ENCODE results near the gene SULT1A1.
A peak's percentile ranks its signal among the peaks of the same experiment; 100 is the strongest.
"Not testable (repeated sequence)": the region's sequence is repeated elsewhere in the genome, so short reads cannot be mapped to it uniquely, and the experiment has no call there.

The SULT1A1 gene

DNA sequence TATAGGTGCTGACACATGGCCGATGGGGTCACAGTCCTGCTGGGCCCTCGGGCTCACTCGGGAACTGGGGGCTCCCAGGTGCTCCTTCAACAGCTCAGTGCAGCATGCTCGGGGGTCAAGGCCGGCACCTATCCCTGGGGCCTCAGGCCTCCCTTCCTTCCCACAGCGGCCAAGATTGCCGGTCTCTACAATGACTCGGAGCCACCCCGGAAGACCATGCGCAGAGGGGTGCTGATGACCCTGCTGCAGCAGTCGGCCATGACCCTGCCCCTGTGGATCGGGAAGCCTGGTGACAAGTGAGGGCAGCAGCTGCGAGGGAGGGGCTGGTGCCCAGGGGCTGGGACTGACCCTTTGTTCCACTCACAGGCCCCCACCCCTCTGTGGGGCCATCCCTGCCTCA lies 19.9 kb downstream of the SULT1A1 start:
- no peak for DNase-seq

DNA sequence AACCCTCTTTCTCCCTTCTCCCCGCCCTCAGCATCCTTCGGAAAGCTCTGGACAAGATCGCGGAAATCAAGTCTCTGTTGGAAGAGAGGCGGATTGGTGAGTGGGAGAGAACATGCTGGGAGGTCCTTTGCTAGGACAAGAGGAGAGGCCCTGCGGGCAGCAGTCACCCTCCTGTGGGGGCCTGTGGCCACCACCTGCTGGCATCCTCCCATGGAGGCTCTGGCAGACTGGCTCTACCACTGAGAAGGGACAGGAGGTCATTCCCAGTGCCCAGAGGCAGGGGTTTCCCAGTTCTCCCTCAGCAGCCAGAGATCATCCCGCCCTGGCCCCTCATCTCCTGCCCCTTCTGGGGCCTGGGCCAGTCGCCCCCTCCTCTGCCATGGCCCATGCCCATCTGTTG lies 20.8 kb downstream of the SULT1A1 start:
- DNase-seq = no peak

DNA sequence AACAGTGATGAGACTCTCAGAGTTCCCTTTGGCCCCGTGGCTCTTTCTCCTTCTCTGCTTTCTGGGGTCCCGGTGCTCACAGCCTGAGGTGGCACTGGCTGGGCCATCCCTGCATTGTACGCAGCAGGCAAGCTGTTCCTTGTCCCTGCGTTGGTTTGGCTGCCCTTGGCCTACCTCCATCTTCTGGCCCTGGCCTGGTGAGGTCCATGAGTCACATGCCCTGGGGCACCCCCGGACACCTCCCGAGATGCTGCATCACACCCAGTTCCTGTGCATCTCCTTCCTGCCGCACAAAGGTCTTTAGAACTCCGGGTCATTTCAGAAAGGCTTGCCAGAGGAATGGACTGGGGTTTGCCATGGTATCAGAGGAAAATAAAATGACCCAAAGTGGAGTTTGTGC lies 22.5 kb downstream of the SULT1A1 start:
- DNase-seq = no peak

DNA sequence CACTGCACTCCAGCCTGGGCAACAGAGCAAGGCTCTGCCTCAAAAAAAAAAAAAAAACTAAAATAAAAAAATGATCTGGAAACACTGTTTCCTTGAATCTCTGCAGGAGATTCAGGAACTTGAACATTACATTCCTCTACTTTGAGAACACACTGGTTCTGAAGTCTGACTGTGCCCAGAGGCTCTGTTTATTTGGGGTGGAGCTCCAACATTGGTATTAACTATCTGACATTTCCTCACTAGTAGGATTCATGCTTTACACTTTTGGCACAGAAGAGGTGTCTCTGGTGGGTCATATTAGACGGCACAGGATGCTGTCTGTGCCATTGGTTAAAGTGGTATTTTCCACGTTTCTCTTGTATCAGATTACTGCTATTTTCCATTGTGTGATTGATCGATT lies 23.4 kb downstream of the SULT1A1 start:
- no peak for DNase-seq

DNA sequence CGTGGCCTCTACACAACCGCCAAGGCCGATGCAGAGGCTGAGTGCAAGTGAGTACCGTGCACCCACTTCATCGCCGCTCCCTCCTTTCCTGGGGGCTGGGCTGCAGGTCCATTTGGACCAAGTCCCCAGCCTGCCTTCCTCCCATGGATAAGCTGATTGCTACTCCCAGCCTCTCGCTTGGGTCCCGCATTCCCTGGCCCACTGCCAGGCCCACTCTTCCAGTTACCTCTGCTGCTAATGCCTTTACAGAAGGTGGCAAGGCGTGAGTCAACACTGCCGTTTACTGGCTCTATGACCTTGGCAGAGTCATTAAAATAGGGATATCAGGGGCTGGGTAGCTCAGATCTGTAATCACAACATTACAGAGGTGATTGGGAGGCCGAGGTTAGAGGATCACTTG lies 24.2 kb downstream of the SULT1A1 start:
- DNase-seq = no peak

DNA sequence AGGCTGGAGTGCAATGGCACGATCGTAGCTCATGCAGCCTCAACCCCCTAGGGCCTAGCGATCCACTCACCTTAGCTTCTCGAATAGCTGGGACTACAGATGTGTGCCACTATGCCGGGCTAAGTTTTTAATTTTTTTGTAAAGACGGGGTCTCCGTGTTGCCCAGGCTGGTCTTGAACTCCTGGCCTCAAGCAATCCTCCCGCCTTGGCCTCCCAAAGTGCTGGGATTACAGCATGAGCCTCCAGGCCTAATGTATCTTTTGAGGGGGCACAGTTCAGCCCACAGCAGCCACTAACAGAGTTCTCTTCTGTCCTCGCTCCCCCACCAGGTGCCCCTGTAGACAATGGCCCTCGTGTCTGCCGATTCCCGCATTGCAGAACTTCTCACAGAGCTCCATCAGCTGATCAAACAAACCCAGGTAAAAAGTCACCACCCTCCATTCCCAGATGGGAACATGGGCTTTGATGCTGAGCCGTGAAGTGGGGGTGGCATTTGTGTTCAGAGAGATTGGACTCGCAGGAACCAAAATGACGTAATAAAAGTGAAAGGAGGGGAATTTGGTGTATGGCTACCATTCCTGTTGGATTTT lies 29.0 kb downstream of the SULT1A1 start:
- no peak for DNase-seq

DNA sequence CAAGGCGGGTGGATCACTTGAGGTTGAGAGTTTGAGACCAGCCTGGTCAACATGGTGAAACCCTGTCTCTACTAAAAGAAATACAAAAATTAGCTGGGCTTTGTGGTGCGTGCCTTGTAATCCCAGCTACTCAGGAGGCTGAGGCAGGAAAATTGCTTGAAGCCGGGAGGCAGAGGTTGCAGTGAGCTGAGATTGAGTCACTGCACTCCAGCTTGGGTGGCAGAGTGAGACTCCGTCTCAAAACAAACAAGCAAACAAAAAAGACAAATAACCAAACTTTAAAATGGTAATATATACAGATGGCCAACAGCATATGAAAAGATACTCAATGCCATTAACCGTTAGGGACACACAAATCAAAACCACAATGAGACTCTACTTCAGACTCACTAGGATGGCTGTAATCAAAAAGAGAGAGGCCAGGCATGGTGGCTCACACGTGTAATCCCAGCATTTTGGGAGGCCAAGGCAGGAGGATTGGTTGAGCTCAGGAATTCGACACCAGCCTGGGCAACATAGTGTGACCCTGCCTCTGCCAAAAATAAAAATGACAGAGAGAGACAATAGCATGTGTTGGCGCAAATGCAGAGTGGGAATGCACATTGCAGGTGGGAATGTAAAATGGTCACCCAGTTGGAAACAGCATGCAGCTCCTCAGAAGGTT lies 34.3 kb downstream of the SULT1A1 start:
- no peak for DNase-seq

DNA sequence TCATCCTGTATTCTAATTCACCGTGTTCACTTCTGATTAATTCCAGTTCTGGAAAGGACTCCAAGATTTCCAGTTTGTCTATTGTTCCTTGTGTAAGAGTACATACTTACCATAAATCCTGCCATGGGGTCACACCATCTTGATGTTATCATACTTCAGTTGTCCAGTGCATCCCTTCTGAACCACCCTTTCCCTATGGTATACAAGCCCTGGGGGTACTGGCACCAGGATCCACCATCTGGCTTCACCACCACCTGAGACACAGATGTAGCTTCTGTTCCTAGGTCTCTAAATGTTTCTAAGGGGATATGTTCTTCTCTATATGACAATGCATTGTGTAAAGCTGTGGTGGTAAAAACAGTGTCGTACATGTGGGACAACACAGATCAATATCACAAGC lies 34.9 kb downstream of the SULT1A1 start:
- no peak for DNase-seq

DNA sequence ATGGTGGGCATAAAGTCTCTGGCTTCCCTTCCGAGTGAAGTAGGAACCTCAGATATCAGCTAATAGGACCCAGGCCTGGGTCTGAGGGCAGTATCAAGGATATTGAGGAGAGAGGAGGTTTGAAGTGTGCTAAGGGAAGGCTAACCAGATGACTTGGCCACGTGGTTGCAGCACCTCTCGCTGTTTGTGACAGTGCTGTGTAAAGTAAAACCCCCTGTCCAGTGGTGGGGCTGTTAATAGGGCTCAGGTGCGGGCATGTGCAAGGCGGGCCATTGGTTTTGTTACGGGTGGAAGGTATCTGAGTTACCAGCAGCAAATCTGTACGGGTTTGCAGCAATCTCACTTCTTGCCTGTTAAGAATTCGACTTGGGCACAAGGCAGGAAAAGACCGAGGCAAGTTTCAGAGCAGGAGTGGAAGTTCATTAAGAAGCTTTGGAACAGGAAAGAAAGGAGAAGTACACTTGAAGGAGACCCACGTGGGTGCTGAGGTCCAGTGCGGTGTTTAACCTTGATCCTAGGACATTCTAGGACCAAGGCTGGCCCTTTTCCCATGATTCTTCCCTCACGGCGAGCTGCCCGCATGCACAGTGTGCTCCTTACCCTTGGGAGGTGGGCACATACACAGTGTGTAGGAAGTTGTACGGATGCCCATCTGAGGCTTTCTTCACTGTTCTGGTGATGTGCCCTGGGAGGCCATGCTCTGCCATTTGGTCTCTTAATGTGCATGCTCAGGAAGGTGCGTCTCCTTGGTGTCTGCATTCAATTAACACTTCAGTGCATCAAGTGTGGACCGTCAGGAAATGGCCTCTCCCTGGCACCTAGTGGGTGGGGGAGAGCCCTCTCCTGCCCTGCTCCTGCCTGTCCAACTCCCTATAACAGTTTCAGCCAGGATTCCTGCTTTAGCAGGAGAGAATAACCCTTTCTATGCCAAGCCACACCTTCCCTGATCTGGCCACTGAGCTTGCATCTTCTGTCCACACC lies 35.8 kb downstream of the SULT1A1 start:
- DNase-seq = no peak

DNA sequence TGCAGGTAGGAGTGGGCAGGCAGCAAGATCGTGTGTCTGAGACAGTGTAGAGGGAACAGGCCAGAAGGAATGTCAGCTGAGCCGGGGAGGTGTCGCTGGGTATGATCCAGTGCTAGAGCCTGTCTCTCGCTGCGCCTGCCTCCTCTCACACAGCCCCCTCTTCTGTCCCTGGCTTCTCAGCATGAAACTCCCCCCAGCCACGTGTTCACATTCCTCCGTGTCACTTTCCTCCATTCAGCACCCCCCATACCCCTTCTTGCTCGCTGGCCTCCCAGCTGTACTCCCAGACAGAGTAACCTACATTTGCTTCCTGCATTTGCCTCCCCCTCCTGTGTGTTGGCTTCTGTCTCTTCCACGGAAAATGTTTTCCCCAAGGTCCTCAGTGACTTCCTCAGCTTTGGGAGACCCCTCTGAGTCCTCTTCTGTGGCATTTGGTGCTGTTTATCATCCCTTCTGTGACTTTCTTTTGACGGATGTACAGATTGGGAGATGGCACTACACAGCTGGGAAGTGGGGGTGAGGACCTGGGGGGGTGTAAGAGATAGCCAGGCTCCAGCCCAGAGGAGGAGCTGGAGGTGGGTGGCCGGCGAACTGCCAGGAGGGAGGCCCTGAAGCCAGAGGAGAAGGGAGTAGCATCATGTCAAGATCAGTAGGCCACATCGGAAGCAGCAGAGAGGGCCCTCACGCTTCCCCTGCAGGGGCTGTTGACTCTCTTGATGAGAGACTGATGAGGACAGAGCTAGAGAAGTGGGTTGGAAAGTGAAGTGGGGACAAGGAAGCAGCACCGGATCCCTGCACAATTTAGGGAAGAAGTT lies 36.9 kb downstream of the SULT1A1 start:
- peak; percentile 76 for DNase-seq

DNA sequence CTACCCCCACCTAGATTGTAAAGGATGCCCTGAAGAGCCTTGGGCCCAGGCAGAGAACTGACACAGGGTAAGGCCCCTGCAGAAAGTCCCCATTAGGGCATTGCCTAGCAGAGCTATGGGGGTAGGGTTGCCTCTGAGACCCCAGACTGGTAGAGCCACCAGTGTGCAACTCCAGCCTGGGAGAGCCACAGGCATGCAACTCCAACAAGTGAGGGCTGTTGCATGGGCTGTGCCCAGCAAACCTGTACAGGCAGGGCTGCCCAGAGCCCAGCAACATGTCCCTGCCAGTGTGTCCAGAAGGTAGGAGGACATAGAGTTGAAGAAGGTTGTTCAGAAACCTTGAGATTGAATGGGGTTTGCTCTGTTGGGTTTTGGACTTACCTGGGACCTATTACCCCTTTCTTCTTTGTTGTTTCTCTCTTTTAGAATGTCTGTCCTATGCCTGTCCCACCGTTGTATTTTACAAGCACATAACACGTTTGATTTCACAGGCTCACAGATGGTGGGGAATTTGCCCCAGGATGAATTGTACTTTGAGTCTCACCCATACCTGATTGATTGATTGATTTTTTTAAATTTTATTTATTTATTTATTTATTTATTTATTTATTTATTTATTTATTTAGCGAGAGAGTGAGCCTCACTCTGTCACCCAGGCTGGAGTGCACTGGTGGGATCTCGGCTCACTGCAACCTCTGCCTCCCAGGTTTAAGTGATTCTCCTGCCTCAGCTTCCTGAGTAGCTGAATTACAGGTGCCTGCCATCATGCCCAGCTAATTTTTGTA lies 39.7 kb downstream of the SULT1A1 start:
- no peak for DNase-seq

DNA sequence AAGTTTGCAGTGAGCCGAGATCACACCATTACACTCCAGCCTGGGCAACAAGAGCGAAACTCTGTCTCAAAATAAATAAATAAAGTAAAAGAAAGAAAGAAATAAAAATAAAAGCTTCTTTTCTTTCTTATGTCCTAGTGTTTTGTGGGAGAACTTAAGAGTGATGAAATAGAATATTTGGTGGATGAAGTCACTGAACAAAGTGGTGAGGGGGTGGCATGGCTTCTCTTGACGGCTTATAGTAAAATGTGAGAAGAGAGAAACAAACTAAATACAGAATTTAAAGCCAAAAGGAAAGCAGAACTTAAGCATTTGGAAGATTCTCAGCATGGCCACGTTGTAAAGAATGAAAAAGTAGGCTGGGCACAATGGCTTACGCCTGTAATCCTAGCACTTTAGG lies 40.8 kb downstream of the SULT1A1 start:
- DNase-seq = no peak

DNA sequence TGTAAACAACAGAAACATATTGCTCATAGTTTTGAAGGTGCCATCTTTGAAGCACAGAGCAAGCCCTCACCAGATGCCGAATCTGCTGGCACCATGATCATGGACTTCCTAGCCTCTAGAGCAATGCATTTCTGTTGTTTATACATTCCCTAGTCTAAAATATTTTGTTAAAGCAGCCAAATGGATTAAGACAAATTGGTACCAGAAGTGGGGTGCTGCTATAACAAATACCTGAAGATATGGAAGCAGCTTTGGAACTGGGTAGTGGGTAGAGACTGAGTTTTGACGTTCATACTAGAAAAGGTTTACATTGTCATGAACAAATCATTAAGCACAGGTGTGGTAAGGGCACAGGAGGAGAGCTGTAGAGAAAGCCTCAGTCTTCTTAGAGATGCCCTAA lies 42.6 kb downstream of the SULT1A1 start:
- no peak for DNase-seq

DNA sequence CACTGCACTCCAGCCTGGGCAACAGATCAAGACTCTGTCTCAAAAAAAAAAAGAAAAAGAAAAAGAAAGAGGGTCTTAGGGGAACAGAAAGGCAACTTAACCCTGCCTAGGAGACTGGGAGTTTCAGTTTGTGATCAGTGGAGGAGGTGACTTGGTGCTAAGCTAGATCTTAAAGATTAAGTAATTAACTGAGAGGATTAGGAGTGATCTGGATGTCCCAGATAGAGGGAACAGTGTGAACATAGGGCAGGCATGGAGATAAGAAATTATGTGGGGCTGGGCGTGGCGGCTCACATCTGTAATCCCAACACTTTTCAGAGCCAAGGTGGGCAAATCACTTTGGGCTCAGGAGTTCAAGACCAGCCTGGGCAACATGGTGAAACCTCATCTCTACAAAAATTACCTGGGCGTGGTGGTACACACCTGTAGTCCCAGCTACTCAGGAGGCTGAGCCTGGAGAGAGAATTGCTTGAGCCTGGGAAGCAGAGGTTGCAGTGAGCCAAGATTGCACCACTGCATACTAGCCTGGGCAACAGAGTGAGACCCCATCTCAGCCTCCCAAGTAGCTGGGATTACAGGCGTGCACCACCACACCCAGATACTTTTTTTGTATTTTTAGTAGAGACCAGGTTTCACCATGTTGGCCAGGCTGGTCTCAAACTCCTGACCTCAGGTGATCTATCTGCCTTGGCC lies 43.5 kb downstream of the SULT1A1 start:
- DNase-seq = not testable (repeated sequence)

DNA sequence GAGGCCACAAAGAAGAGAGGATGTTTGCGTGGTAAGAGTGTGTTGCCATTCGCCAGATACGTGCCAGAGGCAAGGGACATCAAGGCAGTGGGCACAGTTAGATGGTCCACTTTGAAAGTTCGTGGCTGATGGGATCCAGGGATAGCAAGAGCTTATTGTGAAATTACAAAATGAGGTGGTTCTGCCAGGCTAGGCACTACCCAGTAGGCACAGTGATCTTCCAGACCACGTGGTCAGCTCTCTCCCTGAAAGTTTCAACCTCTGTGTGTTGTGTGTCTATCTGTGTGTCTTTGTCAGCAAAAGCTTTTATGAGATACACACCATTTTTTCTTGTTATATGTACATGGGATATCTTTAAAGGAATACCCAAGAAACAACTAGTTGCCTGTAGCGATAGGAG lies 46.6 kb downstream of the SULT1A1 start:
- no peak for DNase-seq

DNA sequence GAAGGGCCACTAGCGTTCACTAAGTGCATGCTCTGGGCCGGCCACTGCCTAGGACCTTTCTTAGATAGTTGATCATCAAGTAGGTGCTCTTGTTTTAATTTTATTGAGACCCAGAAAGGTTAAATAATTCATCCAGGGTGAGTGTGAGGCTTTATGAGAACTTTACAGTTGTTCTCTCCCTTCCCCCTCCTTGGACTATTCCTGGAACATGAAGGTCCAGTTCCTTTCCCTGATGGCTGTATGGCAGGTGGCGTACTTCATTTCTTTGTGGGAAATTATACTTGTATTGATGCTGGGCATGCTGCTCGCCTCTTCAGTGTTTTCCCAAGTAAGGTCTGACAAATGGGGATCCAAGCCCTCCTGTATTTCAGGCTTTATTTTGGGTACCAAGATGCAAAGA lies 47.6 kb downstream of the SULT1A1 start:
- no peak for DNase-seq

DNA sequence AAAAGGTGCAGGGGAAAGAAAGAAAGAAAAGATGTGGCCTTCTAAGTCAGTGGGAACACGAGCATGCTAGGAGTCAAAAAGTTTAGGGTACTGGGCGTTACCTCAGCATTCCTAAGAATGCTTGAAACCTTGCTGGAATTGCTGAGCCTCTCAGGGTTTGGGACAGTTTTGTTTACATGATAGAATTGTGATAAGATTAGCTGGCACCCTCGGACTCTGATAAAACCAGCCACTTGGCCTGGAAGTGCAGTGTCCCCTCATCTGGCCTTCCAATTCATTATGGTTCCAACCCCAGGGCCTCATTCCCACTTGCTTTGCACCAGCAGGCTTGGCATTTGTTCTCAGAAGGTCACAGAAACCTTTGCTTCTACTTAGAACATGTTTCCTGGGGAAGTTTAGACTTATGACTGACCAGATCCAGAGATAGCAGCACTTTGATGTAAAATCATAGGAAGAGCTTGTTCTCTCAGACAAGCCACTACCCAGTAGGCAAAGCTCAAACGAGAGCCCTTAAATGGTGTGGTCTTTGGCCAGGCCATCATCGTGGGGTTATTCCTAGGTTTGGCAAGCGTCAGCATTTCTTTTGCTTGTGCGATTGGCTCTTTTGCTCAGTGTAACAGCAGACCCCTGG lies 48.2 kb downstream of the SULT1A1 start:
- no peak for DNase-seq

DNA sequence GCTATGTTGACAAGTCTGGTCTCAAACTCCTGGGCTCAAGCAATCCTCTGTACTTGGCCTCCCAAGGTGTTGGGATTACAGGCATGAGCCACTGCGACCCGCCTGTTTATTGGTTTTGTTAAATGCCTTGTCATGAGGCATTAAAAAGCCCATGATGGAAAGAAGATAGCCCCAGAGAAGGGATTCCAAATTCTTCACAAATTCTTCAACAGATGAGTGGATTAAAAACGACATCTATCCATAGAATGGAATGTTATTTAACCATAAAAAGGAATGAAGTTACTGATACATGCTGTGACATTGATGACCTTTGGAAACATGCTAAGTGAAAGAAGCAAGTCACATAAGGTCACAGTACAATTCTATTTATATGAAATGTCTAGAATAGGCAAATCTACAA lies 51.4 kb downstream of the SULT1A1 start:
- no peak for DNase-seq

DNA sequence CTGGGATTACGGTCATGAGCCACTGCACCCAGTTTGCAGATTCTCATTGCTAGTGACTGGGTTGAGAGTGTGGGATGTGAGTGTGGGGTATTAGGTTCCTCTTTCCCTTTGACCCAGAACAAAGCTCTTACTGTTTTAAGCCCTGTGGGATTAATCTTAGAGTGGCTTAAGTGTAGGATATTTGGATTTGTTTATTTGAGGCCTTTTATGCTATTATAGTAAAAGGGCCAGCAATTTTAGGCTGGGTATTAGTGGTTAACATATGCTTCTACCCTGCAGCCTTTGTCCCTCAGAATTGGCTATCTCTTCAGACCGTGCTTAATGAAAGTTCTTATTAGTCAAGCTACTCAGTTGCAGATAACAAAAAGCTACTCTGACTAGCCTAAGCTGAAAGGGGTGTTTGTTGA lies 52.9 kb downstream of the SULT1A1 start:
- DNase-seq = no peak

DNA sequence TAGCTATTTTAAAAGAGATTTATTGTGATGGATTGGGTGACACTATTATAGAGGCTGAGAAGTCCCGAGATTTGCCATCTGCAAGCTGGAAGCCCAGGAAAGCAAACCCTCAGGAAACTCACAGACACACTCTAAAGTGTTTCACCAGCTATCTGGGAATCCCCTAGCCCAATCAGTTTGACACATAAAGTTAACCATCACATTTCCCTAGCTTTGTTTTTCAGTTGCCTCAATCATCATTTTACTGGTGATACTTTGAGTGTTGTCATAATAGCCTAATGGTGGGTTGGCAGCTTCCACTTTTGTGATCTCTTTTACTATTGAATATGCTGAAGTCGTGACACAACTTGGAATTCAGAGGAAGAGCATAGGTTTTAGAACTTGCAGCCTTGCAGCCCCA lies 54.3 kb downstream of the SULT1A1 start:
- DNase-seq = no peak

Data from retina (tissue), 1 donor.